MM.1S (cell line): Measurements from ENCODE around the gene OAS3.

ENCODE experiments used
- EZH2 ChIP-seq: fragments of 300-600 bp; sonication (generic); optimal IDR thresholded peaks from 2 replicates; pipeline ENCODE3; 2017; ENCODE audit warnings: low read depth, mild to moderate bottlenecking, antibody characterized with exemption, low read length, mixed read lengths
- EZH2phosphoT487 ChIP-seq: fragments of 300-600 bp; sonication (generic); IDR thresholded peaks from 2 replicates; pipeline ENCODE4 v1.6.1; 2018; ENCODE audit warnings: antibody characterized with exemption, low read length
- TF ChIP-seq, protein P1 (sequence below): fragments of 300-600 bp; sonication (generic); IDR thresholded peaks from 2 replicates; pipeline ENCODE4 v1.5.1; 2016; ENCODE audit warnings: antibody characterized with exemption, low read length, mixed read lengths

DNA sequence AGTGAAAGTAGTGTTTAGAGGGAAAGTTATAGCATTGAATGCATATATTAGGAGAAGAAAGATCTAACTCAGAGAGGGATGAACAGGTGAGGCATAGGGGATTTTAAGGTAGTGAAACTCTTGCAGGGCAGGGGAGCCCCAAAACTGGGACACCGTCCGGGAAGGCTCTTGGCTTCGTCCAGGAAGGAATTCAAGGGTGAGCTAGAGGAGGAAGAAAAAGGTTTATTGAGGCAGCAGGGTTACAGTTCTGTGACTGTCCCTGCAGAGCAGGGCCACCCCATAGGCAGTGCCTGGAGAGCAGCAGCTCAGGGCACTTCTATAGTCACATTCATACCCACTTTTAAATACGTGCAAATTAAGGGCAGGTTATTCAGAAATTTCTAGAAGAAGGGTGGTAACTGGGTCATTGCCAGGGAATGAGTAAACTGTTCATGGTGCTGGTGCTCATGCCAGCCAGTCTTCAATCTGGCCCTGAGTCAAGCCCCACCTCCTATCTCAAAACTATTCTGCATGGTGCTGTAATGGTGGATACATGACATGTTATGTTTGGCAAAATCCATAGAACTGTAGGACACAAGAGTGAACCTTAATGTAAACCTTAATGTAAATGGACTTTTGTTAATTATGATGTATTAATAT, 32.7 kb upstream of the OAS3 start:
- TF ChIP-seq, protein P1, sequence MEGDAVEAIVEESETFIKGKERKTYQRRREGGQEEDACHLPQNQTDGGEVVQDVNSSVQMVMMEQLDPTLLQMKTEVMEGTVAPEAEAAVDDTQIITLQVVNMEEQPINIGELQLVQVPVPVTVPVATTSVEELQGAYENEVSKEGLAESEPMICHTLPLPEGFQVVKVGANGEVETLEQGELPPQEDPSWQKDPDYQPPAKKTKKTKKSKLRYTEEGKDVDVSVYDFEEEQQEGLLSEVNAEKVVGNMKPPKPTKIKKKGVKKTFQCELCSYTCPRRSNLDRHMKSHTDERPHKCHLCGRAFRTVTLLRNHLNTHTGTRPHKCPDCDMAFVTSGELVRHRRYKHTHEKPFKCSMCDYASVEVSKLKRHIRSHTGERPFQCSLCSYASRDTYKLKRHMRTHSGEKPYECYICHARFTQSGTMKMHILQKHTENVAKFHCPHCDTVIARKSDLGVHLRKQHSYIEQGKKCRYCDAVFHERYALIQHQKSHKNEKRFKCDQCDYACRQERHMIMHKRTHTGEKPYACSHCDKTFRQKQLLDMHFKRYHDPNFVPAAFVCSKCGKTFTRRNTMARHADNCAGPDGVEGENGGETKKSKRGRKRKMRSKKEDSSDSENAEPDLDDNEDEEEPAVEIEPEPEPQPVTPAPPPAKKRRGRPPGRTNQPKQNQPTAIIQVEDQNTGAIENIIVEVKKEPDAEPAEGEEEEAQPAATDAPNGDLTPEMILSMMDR = no peak
- TF ChIP-seq EZH2 = no peak
- no peak for TF ChIP-seq EZH2phosphoT487
